Muscle layer of colon (tissue), 2 donors: ENCODE measurements around the gene TPD52L3.

Experiments used
- H3K27ac ChIP-seq: one replicate; pipeline ENCODE4 v1.7.0; 2013; ENCODE audit warnings: low read depth, mild to moderate bottlenecking, low read length, moderate library complexity
- H3K27me3 ChIP-seq, 2 donors: one replicate each; pipeline ENCODE4 v1.7.0; 2013; ENCODE audit warnings: low read length in 2 of 2, mild to moderate bottlenecking in 2 of 2; ENCODE audit not compliant: insufficient read depth in 2 of 2, control insufficient read depth in 1 of 2
- H3K36me3 ChIP-seq: one replicate; pipeline ENCODE4 v1.7.0; 2013; ENCODE audit warnings: mild to moderate bottlenecking, low read length; ENCODE audit not compliant: insufficient read depth
- H3K4me1 ChIP-seq: one replicate; pipeline ENCODE4 v1.7.0; 2013; ENCODE audit warnings: mild to moderate bottlenecking, low read length; ENCODE audit not compliant: insufficient read depth
- H3K4me3 ChIP-seq, 2 donors: one replicate each; pipeline ENCODE4 v1.7.0; 2013; ENCODE audit warnings: low read length in 2 of 2, low read depth in 1 of 2, mild to moderate bottlenecking in 1 of 2, moderate library complexity in 1 of 2
- H3K9ac ChIP-seq: one replicate; pipeline ENCODE4 v1.7.0; 2013; ENCODE audit warnings: low read length
- H3K9me3 ChIP-seq: one replicate; pipeline ENCODE4 v1.7.0; 2013; ENCODE audit warnings: mild to moderate bottlenecking, low read length
- donor health status: abdominal sarcoma.
- donor health status: Adenocarcinoma of cecum.

The TPD52L3 gene

GRCh38 chr9:6328103-6328502, at the start of gene TPD52L3:
Gene TPD52L3, plus strand, starts transcription at chr9:6328375. Its CDS starts 221 bp downstream, at chr9:6328596.
- H3K4me1 ChIP-seq, result no peaks in the 10 kb centered on the region
- no peaks in the 10 kb centered on the region for H3K9me3 ChIP-seq
- no peak within 1 kb of the TSS for H3K9ac ChIP-seq
- H3K27ac ChIP-seq, result no peak within 1 kb of the TSS
- no peaks in the 10 kb centered on the region for H3K27me3 ChIP-seq
- no peaks in the 10 kb centered on the region for H3K36me3 ChIP-seq
- no peak within 1 kb of the TSS for H3K4me3 ChIP-seq

- Histone ChIP-seq H3K9me3 (no peaks in the 10 kb centered on the region), H3K4me3 (no peak overlapping the region), H3K27me3 (no peaks in the 10 kb centered on the region), H3K36me3 (no peaks in the 10 kb centered on the region), H3K27ac (no peak overlapping the region), H3K4me1 (no peaks in the 10 kb centered on the region), H3K9ac (no peak overlapping the region)
Measured at GRCh38 chr9:6301858-6302257, 26.3 kb upstream of the TPD52L3 start.

- Histone ChIP-seq H3K9me3 (no peaks in the 10 kb centered on the region), H3K27me3 (no peaks in the 10 kb centered on the region), H3K4me3 (no peak overlapping the region), H3K27ac (no peak overlapping the region), H3K9ac (no peak overlapping the region), H3K4me1 (no peaks in the 10 kb centered on the region), H3K36me3 (no peaks in the 10 kb centered on the region)
Measured at GRCh38 chr9:6302417-6302816, 25.8 kb upstream of the TPD52L3 start.

- H3K4me3 ChIP-seq, result no peak overlapping the region
- H3K9me3 ChIP-seq, result no peaks in the 10 kb centered on the region
- H3K27ac ChIP-seq, result no peak overlapping the region
- no peak overlapping the region for H3K9ac ChIP-seq
- no peaks in the 10 kb centered on the region for H3K36me3 ChIP-seq
- H3K4me1 ChIP-seq, result no peaks in the 10 kb centered on the region
- no peaks in the 10 kb centered on the region for H3K27me3 ChIP-seq
Measured at GRCh38 chr9:6304232-6304631, 23.9 kb upstream of the TPD52L3 start.

GRCh38 chr9:6305954-6306563, 22.1 kb upstream of the TPD52L3 start:
- Histone ChIP-seq H3K9me3 (no peaks in the 10 kb centered on the region), H3K27me3 (no peaks in the 10 kb centered on the region), H3K27ac (no peak overlapping the region), H3K4me3 (no peak overlapping the region), H3K36me3 (no peaks in the 10 kb centered on the region), H3K4me1 (no peaks in the 10 kb centered on the region), H3K9ac (no peak overlapping the region)

GRCh38 chr9:6307551-6308096, 20.6 kb upstream of the TPD52L3 start:
- no peaks in the 10 kb centered on the region for H3K36me3 ChIP-seq
- H3K4me1 ChIP-seq, result no peaks in the 10 kb centered on the region

GRCh38 chr9:6330958-6331634, 2.9 kb downstream of the TPD52L3 start:
- H3K27ac ChIP-seq, result no peak overlapping the region
- H3K27me3 ChIP-seq, result no peaks in the 10 kb centered on the region
- no peak overlapping the region for H3K9ac ChIP-seq
- H3K4me3 ChIP-seq, result no peak overlapping the region
- H3K9me3 ChIP-seq, result peaks cover 4% of the 10 kb centered on the region
- H3K36me3 ChIP-seq, result no peaks in the 10 kb centered on the region
- no peaks in the 10 kb centered on the region for H3K4me1 ChIP-seq

More at GRCh38 chr9:6307551-6308096, 20.6 kb upstream of the TPD52L3 start:
- H3K9ac ChIP-seq, result no peak overlapping the region
- H3K27ac ChIP-seq, result no peak overlapping the region
- H3K27me3 ChIP-seq, result no peaks in the 10 kb centered on the region
- H3K4me3 ChIP-seq, result no peak overlapping the region
- no peaks in the 10 kb centered on the region for H3K9me3 ChIP-seq

- Histone ChIP-seq H3K9me3 (peaks cover 4% of the 10 kb centered on the region), H3K9ac (no peak overlapping the region), H3K27me3 (no peaks in the 10 kb centered on the region), H3K36me3 (no peaks in the 10 kb centered on the region), H3K27ac (no peak overlapping the region), H3K4me1 (no peaks in the 10 kb centered on the region), H3K4me3 (no peak overlapping the region)
Measured at GRCh38 chr9:6334305-6334704, 6.1 kb downstream of the TPD52L3 start.

- no peaks in the 10 kb centered on the region for H3K4me1 ChIP-seq
- no peak overlapping the region for H3K27ac ChIP-seq
- no peak overlapping the region for H3K4me3 ChIP-seq
- no peaks in the 10 kb centered on the region for H3K9me3 ChIP-seq
- H3K9ac ChIP-seq, result no peak overlapping the region
- no peaks in the 10 kb centered on the region for H3K36me3 ChIP-seq
- H3K27me3 ChIP-seq, result no peaks in the 10 kb centered on the region
Measured at GRCh38 chr9:6348766-6349165, 20.6 kb downstream of the TPD52L3 start.

- Histone ChIP-seq H3K27me3 (no peaks in the 10 kb centered on the region), H3K27ac (no peak overlapping the region), H3K36me3 (no peaks in the 10 kb centered on the region), H3K9me3 (no peaks in the 10 kb centered on the region), H3K9ac (no peak overlapping the region), H3K4me1 (no peaks in the 10 kb centered on the region), H3K4me3 (no peak overlapping the region)
Measured at GRCh38 chr9:6351737-6352136, 23.6 kb downstream of the TPD52L3 start.

GRCh38 chr9:6354072-6354686, 26.0 kb downstream of the TPD52L3 start:
- Histone ChIP-seq H3K9ac (no peak overlapping the region), H3K36me3 (no peaks in the 10 kb centered on the region), H3K27me3 (no peaks in the 10 kb centered on the region), H3K9me3 (no peaks in the 10 kb centered on the region), H3K27ac (no peak overlapping the region), H3K4me3 (no peak overlapping the region), H3K4me1 (no peaks in the 10 kb centered on the region)
